Transverse colon (tissue), 3 donors: ENCODE results near the gene HECA.

Experiments used
- CTCF ChIP-seq, 5 experiments: fragments of 200-600 bp in 3 of 5; fragments of 450-650 bp in 2 of 5; sonication (generic) in 3 of 5; IDR thresholded peaks; 1 replicate in 2 of 5; 2 replicates in 3 of 5; pipeline ENCODE4 v1.5.1; 2016 to 2017; ENCODE audit warnings: antibody characterized with exemption in 5 of 5, inconsistent platforms in 3 of 5, mild to moderate bottlenecking in 2 of 5, moderate library complexity in 1 of 5
- EP300 ChIP-seq: sonication (generic); formaldehyde crosslinking; IDR thresholded peaks from one replicate; pipeline ENCODE4 v1.6.1; 2017; ENCODE audit warnings: antibody characterized with exemption, low read depth
- POLR2A ChIP-seq: fragments of 450-650 bp; IDR thresholded peaks from one replicate; pipeline ENCODE4 v1.6.1; 2016; ENCODE audit warnings: antibody characterized with exemption, mild to moderate bottlenecking, moderate library complexity

GRCh38 chr6:139145661-139146060 lies 10.8 kb downstream of the HECA start:
- no peak for TF ChIP-seq POLR2A
- TF ChIP-seq CTCF (IDR thresholded peaks at IDR 0.05), result no peak
- no peak for TF ChIP-seq EP300
